ENCODE measurements around the gene KAT5.
"Not testable (repeated sequence)": the region's sequence is repeated elsewhere in the genome, so short reads cannot be mapped to it uniquely, and the experiment has no call there.

Gene KAT5

GRCh38 chr11:65711785-65712632 lies at the start of gene KAT5:
Gene KAT5 (plus strand): TSS chr11:65712252. CDS start chr11:65712268, 16 bp downstream.
- peak; percentile 97 to 98 for DNase-seq

DNA sequence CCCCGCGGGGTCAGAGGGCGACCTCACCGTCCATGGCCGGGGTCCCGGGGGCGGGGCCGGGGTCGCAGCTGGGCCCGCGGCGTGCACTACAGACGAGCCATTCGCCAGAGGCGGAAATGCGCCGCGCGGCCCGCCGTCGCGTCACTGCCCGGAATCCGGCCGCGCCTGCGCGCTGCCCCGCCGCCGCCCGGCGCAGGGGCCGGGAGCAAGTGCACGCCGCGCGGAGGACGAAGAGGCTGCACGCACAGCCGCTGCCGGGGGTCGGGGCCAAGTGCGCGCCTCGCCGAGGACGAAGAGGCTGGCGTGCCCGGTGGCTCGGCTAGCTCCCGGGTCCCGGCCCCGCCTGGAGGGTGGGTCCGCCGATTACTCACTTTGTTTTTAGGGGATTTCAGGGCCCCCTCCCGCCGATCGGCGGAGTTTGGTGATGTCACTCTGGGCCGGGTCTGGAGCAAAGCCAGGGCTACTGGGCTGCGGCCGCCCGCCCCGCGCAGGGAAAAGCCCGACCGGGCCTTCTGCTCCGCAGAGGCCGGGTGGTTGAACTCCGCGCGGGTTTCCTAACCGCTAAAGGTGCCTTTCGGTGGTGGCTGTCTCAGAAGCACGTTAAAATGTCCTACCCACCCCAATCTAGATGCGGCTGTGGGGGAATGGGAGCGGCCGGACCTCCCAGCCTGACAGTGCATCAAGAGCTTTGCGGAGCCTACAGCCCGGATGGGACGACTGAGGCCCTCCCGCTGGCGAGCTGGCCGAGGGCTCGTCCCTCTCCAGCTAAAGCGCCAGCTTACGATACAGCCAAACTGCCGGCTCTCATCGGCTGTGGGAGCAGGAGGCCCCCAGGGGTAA lies 49.0 kb upstream of the KAT5 start, which contains the start of gene RELA:
RELA (minus strand) TSS at position 118 of the 840 bp plus-strand sequence; CDS start at position 34, 84 bp downstream.
- DNase-seq, result peak; percentile 92 to 93

DNA sequence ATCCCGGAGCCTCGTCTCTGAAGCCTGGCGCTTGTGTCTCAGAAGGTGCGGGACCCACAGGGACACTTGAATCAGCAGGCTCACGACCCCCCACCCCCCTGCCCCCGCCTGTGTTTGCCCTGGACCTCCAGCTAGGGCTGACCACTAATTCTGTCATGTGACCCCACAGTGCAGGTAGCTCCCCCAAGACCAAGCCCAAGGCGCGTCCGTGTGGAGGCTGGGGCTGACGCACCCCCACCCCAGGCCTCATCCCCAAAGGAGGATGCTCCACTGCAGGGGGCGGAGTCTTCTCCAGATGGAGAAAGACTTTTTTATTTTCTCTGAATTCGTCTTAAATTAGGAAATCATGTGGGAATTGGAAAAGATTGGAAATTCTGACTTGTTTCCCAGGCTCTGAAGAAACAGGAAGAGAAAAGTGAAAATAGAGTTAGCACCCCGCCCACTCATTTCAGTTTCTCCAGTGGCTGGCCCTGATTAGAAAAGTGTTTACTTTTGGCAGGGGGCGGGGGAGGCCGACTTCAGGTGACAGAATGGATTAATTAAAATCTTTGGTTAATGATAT lies 48.3 kb upstream of the KAT5 start:
- peak; percentile 53 to 62 for DNase-seq

GRCh38 chr11:65672180-65672860 lies 39.7 kb upstream of the KAT5 start:
- DNase-seq, result no peak

DNA sequence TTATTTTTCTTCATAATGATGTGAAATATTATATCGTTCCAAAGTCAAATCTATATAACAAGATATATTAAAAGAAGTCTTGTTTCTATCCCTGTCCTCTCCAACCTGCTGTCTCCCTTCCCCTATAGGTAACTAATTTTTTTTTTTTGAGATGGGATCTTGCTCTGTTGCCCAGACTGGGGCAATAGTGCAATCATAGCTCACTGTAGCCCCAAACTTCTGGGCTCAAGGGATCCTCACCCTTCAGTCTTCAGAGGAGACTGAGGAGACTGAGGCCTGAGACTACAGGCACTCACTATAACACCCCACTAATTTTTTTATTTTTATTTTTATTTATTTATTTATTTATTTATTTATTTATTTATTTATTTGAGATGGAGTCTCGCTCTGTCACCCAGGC lies 39.1 kb upstream of the KAT5 start:
- DNase-seq, result no peak

- DNase-seq, result no peak
These were observed 31.8 kb upstream of the KAT5 start for GRCh38 chr11:65680192-65680743.

- DNase-seq, result not testable (repeated sequence)
These were observed 28.6 kb upstream of the KAT5 start for GRCh38 chr11:65683480-65683879.

- no peak for DNase-seq
These were observed 26.1 kb upstream of the KAT5 start for GRCh38 chr11:65685981-65686380.

GRCh38 chr11:65691847-65692246 lies 20.2 kb upstream of the KAT5 start:
- DNase-seq, result not testable (repeated sequence)

- no peak for DNase-seq
These were observed 19.7 kb upstream of the KAT5 start for GRCh38 chr11:65692367-65692766.

DNA sequence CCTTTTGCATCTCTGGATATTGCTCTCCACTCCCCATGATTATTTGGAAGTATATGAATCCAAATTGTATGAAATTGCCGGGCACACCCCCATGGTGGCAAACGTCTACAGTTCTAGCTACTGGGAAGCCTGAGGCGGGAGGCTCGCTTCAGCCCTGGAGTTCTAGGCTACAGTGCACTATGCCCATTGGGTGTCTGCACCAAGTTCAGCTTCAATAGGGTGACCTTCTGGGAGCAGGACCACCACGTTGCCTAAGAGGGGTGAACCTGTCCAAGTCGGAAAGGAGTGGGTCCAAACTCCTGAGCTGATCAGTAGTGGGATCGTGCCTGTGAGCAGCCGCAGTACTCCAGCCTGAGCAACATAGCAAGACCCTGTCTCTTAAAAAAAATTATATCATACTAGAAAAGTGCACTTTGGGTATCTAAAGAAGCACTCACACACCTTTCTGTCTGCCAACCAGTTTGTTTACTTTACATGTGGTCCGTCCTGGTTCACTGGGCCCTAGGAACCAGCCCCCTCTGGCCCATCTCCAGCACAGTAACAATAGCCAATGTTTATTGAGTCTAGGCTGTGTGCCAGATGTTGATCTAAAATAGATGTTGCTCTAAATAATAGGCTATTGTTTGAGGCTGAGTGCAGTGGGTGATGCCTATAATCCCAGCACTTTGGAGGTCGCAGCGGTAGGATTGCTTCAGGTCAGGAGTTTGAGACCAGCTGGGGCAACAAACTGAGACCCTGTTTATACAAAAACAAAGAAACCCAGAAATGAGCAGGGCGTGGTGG lies 16.4 kb upstream of the KAT5 start:
- DNase-seq, result no peak

- no peak for DNase-seq
These were observed 15.1 kb upstream of the KAT5 start for GRCh38 chr11:65696802-65697552.

- no peak for DNase-seq
These were observed 13.8 kb upstream of the KAT5 start for GRCh38 chr11:65698205-65698604.

DNA sequence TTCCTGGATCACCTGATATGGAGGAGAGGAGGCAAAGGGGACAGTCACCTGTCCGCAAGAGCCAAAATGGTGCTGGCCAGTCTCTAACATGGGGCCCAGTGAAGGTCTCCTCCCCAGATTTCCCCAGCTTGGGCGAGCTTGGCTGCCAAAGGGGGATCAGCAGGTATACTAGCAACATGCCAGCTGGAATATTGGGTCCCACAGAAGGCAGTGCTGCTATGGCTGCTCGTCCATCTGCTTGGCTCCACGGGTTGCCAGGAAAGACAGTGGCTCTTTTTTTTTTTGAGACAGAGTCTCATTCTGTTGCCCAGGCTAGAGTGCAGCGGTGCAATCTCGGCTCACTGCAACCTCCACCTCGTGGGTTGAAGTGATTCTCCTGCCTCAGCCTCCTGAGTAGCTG lies 12.7 kb upstream of the KAT5 start:
- no peak for DNase-seq

GRCh38 chr11:65700399-65700798 lies 11.7 kb upstream of the KAT5 start:
- DNase-seq, result no peak

DNA sequence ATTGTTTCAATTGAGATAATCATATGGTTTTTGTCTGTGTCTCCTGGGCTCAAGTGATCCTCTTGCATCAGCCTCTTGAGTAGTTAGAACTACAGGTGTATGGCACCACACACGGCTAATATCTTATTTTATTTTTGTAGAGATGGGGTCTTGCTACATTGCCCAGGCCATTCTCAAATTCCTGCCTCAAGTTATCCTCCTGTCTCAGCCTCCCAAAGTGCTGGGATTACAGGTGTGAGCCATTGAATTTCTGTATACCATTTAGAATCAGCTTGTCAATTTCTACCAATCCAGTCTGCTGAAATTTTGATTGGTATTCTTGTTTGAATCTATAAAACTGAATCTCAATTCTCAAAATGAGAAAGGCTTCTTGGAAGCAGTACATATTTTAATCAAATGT lies 10.4 kb upstream of the KAT5 start:
- DNase-seq, result no peak

DNA sequence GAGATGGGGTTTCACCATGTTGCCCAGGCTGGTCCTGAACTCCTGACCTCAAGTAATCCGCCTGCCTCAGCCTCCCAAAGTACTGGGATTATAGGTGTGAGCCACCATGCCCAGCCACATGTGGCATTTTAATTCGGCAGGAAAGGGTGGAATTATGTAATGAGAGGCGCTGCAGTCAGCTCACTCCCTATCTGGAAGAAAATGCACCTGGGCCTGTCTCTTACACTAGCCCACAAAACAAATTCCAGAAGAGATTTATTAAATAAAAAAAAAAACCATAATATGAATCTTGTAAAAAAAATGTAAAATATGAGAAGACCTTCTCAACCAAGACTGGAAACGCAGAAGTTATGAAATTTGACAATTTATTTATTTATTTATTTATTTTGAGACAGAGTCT lies 8.2 kb upstream of the KAT5 start:
- DNase-seq, result no peak

DNA sequence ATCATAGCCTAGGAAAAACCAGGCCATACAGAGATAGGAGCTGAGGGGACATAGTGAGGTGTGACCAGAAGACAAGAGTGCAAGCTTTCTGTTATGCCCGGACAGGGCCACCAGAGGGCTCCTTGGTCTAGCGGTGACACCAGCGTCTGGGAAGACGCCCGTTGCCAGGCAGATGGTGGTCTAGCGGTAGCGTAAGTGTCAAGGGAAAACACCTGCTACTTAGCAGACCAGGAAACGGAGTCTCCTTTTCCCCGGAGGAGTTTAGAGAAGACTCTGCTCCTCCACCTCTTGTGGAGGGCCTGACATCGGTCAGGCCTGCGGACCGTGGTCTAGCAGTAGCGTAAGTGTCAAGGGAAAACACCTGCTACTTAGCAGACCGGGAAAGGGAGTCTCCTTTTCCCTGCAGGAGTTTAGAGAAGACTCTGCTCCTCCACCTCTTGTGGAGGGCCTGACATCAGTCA lies 5.7 kb upstream of the KAT5 start:
- DNase-seq, result peak; percentile 83 to 85

DNA sequence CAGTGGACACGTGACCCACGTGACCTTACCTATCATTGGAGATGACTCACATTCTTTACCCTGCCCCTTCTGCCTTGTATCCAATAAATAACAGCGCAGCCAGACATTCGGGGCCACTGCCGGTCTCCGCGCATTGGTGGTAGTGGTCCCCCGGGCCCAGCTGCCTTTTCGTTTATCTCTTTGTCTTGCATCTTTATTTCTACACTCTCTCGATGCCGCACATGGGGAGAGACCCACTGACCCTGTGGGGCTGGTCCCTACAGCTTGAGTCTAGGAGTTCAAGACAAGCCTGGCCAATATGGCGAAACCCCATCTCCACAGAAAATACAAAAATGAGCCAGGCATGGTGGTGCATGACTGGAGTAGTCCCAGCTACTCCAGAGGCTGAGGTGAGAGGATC lies 5.0 kb upstream of the KAT5 start:
- DNase-seq, result not testable (repeated sequence)

DNA sequence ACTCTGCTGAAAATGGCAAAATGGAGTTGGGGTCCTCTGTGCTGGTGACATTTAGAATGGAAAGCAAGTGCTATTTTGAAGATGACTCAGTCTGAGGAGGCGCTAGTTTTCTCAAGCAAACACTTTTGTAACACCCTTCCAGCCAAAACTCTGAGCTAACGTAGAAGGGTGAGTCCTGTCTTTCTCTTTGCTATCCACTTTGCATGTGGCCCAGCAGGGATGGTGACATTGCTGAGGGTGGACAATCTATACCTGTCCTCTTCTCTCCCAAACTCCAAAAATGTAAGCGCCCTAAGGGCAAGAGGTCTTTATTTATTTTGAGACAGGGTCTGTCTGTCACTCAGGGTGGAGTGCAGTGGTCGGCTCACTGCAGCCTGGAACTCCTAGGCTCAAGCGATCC lies 3.6 kb upstream of the KAT5 start:
- no peak for DNase-seq

DNA sequence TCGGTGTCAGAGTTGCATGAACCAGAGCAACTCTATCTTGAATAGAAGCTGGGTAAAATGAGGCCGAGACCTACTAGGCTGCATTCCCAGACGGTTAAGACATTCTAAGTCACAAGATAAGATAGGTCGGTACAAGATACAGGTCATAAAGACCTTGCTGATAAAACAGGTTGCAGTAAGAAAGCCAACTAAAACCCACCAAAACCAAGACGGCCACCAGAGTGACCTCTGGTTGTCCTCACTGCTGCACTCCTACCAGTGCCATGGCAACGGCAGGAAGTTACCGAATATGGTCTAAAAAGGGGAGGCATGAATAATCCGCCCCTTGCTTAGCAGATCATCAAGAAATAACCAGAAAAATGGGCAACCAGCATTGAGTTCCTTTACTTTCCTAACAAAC lies 2.4 kb upstream of the KAT5 start:
- DNase-seq, result no peak
